HG03045 (cell line): Measurements from ENCODE around the gene NEK9.

Experiments used
- ATAC-seq: cut with Tn5 transposase; IDR thresholded peaks from one replicate; pipeline ENCODE4 v1.9.1; 2021; ENCODE audit warnings: mild to moderate bottlenecking, moderate library complexity; ENCODE audit not compliant: unreplicated experiment

Gene NEK9

DNA sequence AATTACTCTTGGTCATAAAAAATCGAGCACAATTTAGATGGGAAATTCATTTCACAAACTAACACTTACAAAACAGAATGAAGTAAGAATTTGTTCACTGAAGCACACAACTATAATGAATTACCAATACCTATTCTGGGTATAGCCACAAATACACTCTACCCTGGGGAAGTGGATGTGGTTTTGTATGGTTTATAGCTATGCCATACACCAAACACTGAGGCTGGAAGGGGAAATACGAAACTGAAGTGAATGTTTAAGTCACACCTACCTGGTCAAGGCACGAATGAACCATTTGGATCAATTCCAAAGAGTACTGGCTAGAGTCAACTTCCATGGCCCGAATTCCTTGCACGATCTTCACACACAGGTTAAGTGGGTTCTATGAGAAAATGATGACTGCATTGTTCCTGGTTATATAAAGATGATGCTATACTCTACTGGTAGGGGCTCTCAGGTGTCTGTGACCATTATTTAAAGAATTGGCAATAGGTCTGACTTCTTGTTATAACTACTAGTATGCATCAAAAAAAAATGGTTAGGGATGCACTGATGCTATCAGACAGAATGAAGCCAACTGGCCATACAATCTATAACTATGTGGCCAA is 12.8 kb downstream of the NEK9 start:
- no peak for ATAC-seq

DNA sequence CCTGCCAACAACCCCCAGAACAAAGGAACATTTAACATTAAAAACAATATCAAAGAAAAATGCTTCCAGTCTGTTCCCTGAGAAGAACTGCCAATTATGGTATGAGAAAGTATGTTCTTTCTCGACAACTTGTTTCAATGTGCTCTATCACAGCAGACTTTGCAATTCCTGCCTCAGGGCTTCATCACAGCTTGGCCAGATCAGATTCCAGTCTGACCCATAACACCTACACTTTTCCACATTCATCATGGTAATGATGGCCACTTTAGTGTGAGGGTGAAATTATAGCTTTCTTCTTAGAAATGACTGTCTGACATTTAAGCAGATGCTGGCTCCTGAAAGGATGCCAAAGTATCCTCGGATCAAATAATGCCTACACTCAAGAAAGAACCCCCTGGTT is 17.0 kb downstream of the NEK9 start:
- no peak for ATAC-seq

DNA sequence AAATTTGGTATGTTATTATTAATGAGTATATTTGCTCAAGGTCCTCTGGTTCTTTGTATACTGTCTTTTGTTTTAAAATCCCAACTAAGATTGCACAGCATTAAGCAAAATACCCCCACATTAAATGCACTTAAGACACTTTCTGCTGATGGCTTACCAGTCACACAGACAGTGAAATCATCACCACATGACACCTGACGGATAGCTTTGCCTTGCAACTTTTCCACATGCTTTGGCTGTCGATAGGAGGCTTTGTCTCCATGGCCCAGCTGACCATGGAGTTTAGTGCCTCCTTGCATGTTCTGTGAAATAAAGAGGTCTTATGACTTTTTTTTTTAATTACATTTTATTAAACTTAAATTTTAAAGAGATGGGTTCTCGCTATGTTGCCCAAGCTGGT is 19.7 kb downstream of the NEK9 start:
- ATAC-seq: no peak

DNA sequence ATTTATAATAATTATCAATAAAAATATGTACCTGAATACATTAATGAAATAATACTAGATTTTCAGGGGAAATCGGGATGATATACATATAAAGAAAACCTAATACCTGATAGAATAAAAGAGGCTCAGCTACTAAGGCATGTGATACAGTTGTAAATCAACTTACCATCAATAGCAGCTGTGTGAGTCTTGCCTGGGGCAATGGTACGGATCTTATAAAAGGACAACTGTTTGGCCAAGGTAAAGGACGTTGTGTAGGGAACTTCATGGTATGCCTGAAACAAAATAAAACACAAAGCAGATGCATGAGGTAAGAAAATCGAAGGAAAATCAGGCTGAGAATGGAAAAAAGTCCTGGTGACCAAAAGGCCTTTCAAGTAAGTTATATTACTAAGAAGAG is 25.4 kb downstream of the NEK9 start:
- ATAC-seq: no peak

DNA sequence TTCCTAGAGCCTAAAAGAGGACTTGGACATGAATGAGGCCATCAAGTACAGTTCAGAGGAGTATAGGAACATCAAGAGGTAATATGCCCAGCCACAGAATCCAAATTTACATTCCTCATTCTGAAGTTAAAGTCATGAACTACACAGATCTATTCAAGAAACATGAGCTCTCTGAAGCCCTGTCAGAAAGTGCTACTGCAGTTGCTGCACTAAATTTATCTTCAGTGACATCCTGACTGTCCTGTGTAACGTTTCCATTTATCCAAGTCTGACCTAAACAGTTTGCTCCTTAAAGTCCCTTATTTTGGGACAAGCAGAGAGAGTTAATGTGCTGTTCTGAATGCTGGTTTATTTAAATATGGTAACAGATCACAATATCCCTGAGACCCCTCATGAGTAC is 28.2 kb downstream of the NEK9 start:
- ATAC-seq: no peak

DNA sequence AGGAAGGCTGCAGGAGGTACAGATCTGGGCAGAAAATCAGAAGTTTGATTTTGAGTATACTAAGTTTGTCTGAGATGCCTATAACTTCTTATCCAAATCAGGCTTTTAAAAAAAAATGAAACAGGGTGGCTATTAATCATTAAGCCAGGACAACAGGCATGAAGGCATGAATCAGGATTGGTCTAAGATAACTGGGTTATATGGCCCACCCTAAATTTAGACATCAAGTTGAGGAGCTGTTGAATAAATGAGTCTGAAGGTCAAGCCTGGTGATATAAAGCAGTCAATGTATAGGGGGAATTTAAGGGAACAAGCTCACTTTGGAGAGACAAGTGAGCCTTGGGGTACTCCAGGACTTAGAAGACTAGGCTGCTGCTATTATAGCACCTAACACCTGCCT is 28.6 kb downstream of the NEK9 start:
- no peak for ATAC-seq

DNA sequence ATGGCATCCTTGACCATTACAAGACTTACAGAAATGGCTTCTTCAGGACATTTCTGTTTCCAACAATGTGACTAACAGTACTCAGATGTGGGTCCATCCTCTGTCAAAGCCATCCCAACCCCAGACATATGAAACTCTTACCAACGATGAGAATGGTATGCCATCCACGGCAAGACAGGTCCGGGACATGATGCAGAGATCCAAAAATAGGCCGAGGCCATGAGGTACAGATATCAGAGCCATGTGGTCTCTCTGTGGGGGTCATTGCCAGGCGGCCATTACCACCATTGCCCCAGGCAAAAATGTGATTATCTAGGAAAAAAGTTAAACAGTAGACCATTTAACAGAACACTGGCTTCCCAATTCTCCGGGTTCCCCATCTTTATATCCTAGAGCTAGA is 29.9 kb downstream of the NEK9 start:
- no peak for ATAC-seq

DNA sequence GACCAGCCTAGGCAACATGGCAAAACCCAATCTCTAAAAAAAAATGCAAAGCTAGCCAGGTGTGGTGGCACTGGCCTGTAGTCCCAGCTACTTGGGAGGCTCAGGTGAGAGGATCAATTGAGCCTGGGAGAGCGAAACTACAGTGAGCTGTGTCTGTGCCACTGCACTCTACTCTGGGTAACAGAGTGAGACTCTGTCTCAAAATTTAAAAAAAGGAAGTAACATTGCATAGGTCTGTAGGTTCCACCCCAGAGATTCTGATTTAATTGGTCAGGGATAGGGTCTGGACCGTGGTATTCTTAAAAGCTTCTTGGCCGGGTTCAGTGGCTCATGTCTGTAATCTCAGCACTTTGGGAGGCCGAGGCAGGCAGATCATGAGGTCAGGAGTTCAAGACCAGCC is 31.2 kb downstream of the NEK9 start:
- no peak for ATAC-seq

DNA sequence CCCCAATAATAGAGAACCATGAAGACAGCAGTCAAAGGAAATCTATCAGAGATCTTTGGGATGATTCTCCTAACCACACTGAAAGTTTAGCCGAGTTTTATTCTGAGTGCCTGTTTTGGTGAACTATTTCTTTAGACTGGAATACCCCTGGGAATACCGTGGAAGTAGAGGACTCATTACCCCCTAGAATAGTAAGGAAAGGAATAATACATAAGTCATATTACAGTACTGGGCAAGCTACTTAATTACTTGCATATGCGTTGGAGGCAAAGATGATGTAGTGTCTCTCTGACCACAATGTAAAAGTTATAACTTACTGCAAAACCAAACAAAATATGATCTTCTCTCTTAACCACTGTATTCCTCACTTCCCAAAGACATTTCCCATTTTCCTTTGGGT is 32.0 kb downstream of the NEK9 start:
- ATAC-seq: no peak

DNA sequence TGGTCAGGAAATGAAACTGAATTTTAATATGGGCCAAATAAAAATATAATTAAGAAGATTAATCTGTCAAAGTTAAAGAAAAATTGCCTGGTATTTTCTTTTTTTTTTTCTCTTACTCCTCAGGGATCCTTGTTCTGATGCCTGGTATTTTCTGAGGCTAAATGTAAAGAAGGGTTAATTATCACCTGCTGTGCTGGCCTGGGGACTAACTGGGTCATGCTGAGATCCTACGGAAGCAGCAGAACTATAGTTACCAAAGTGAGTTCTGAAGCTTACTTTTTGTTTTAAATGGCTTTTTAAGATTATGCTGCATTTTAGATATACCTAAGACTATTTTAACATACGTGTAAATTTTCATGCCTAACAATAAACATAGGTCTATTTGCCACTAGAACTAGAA is 34.1 kb downstream of the NEK9 start:
- ATAC-seq: no peak

DNA sequence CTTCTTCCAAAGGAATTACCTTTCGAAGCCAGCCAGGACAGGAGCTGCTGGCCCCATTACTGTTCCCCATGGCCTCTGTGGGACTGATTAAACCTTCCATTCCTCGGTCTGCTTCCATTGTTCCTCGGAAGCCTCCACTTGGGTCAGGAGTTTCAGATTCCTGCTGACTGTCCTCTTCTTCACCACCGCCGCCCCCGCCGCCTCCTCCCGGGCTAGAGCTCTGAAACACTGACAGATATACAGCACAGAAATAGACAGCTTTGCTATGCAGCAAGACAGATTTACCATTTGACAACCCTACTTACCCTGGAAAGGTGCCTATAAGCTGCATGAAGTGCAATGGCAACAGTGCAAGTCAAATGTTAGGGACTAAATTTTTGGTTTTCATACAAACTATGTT is 35.6 kb downstream of the NEK9 start:
- ATAC-seq: no peak

DNA sequence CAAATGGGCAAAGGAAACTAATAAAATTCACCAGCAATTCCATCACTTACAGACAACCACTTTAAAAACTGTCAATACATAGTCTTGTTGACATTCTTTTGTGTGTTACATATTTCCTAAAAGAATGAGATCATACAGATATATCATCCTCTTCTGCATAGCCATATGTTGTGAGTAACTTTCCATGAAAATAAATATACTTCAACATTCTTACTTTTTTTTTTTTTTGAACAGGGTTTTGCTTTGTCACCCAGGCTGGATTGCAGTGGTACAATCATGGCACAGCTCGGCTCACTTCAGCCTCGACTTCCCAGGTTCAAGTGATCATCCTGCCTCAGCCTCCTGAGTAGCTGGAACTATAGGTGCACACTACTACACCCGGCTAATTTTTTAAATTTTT is 36.5 kb downstream of the NEK9 start:
- ATAC-seq: no peak

DNA sequence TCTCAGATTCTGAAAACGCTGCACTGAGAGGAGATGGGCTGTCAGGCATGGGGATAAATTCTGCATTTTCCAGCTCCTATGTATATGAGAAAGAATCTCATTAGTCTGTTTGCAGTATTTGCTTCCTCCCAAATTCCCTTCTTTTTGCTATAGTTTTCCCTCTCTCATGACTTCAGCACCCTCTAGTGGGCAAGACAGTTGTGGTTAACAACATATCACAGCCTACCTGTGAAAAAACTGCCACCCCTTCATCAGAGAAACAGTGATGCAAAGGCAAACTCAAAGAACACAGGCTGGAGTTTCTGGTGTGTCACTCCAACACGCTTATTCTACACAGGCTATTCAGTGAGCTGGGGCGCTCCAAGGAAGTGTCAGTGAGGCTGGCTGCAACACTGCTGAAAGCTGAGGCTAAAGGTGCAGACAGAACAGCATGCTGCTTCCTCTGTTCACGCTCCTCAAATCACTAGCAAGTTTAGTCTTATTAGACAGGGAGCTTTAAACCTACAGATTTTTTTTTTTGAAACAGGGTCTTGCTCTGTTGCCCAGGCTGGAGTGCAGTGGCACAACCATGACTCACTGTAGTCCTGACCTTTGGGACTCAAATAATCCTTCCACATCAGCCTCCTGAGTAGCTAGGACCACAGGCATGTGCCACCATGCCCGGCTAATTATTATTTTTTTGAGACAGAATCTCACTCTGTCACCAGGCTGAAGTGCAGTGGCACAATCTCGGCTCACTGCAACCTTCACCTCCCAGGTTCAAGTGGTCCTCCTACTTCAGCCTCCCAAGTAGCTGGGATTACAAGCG is 38.1 kb downstream of the NEK9 start:
- no peak for ATAC-seq

DNA sequence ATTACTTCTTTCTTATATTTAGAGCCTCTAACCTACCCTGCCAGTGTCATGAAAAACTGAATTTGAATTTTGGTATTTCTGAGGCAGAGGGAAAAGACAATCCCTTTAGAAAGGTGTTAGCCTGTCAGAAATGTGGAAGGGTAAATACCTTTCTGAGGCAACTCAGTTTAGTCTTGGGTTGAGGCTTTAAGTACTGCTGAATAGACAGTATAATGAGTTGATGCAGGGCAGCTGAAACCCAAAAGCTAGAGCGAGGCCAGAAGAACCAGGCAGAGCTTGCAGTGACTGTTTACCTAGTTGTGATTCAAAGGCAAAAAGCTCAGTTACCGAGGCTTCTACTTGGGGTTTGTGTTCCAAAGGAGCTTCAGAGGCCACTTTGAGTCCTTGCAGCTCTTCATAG is 38.7 kb downstream of the NEK9 start:
- ATAC-seq: no peak

DNA sequence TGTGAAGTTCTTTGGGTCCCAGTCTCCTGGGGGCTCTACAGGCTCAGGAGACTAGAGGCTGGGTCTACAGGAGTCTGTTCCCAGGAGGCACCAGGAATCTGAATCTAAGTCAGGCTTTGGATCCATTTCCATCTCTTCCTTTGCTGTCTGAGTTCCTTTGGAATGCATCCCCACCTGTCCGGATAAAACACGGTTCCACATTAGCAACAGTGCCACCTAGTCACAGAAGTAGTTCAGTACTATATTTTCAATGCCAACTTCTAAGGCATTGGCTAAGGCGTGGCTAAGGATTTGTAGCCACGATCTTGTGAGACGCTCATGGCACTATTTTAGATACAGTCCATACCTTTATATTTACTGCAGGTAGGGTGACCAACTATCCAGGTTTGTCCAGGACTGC is 42.3 kb downstream of the NEK9 start:
- no peak for ATAC-seq

DNA sequence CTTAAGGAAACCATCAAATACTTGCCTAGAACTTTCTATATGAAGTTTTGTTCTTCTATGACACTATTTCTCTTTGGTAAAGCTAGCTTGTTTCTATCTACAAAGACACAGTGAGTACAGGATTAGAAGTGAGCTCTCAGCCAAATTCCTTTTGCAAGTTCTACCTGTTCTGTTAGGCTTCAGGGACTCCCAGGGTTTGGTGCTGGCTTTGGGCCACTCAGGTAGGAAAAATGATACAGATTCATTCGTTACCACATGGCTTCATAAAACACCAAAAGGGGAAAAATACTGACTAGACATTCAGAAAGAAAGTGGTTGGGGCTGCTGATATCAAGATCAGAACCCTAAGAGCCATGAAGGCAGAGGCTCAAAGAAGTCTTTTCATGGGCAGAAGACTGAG is 43.6 kb downstream of the NEK9 start:
- ATAC-seq: no peak

DNA sequence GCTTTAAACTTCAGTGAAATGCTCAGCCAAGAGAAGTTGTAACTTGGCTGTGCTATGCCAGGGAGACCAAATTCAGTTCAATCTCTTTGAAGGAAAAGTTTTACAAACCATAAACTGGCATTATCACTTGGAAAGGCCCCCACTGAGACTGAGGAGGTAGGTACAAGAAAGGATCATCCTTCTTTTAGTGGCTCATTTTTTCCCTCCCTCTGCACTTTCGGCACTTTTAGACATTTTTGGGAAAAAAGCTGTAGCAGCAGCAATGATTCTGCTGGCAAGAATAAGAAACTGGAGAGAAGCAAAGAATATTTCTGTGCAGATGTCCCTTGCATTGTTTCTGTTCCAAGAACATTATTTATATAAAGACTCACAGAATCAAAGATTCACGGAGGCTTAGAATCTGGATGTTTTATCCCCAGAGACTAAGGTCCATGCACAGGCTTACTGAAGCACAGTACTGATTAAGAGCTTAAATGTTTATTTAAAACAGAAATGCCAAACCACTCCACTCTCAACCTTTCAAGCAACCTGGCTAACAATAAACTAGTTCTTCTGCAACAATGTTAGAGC is 45.1 kb downstream of the NEK9 start:
- no peak for ATAC-seq

DNA sequence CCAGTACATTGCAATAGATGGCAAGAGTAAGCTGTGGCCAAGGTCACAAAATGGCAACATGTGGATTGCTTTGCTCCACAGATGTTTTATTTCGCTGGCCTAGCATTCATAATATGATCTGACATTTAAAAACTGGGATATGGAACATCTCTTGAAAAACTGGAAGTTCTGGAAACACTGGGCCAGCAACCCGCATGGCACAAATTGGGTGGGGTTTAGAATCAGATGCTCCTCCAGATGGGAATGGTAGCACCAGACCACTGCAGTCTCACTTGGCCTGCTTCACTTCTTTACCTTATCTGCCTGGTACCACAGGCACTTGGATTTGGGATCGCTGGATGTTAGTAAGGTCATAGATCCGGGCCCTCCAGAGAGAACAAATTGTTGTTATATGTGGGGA is 47.3 kb downstream of the NEK9 start:
- no peak for ATAC-seq

DNA sequence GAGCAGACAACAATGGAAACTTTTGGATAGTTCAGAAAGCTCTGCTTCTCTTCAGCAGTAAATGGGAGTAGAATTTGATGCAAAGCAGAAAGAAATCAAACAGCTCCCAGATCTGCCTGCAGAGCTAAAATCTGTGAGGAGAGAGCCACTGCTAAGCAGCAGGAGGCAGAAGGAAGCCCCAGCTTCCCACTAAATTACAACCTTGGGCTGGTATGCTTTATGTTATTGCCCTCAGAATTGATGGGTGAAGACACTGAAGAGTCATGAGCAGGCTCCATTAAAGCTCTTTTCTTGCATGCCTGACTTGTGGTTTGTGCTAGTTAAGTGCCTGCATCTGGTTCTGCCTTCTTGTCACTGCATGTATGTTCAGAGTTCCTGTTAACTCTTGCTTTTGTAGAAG is 49.1 kb downstream of the NEK9 start:
- ATAC-seq: no peak

DNA sequence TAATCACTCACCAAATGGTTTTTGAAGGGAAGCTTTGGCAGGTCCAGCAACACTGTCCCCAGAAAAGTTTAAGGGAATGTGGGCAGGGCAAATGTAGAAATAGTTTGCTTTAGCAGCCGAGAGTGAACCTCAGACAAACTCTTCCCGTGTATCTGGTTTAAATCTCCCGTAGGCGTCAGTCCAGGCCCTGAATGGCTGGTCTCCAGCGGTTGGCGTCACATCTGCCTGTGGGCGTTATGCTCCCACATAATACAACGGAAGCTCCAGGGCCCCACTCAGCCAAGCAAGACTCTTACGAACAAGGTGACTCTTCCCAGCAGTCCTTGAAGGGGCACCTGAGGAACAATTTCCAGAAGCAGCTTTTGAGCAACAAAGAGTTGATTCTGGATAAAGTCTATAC is 56.5 kb downstream of the NEK9 start:
- ATAC-seq: no peak

DNA sequence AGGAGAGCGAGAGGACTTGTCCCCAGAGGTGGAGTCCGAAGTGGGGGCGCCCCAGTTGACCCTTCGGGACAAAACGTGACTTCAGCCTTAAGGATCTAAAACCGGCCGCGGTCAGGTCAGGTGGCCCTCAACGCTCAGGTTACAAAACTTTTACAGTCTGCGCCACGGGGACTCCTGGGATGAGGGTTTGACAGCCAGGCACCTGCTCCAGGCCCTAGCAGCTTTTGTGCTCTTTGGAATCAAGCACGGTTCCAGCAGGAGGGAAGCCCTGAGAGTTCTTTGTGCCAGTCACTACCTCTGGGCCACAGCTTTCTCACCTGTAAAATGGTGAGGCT is 57.1 kb downstream of the NEK9 start:
- ATAC-seq: no peak

DNA sequence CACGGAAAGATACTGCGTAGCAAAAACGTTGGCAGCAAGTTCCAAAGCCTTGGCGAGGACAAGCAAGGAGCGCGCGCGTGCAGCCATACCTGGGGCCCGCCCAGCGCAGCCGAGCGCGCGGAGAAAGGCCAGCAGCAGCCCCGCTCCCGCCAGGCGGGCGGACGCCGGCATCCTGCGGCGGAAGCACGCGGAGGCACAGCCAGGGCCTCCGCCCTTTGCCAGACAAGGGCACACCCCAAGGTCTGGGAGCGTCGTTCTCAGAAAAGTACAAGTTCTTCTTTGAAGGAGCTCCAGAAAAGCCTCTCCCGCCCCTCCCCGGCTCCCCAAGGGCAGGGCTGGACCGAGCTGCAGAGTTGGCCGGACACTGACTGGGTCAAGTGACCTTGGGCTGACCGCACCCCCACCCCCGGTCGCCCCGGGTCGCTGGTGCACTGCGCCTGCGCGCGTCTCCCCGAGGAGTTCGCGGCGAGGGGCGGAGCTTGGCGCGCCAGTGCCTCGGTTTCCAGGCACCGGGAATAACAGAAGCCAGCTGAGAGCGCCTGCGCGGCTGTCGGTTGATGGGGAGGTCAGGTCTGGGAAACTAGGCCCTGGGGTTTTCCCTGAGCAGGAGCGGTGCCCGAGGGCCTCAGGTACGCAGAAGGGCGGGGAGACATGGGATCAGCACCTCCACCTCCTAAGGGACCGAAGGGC is 57.6 kb downstream of the NEK9 start, which contains the start of gene ZC2HC1C:
Gene ZC2HC1C, plus strand, starts transcription at position 521 of the 690 bp plus-strand sequence. CDS start 933 bp downstream, outside the sequence.
- peak; percentile 75 for ATAC-seq
